NCI-H460 (cell line): Measurements from ENCODE around the gene LYPLA2. TPM values are rescaled to one million over a fixed set of nuclear protein-coding genes. Genes with fewer than 3 reads are reported as not detected.
"Not testable (repeated sequence)": the region's sequence is repeated elsewhere in the genome, so short reads cannot be mapped to it uniquely, and the experiment has no call there.

ENCODE experiments used
- DNase-seq: peaks from one replicate; pipeline ENCODE4 v3.0.0-alpha.2; 2016; ENCODE audit warnings: low read depth; ENCODE audit errors: extremely low read depth
- total RNA-seq: library from RNA; depleted of rRNA; stranded (reverse); fragments of >200 nt; shearing (Covaris generic); gene quantifications from 2 replicates; pipeline ENCODE4 v1.2.3, GENCODE V29; 2014

LYPLA2 gene
- total RNA-seq, 1 experiment from 2014 or later = 50.8 TPM

- DNase-seq = peak; percentile 64
Observed at GRCh38 chr1:23777979-23778814, 12.7 kb upstream of the LYPLA2 start, which contains the start of gene PITHD1. PITHD1 (plus strand) TSS chr1:23778418; CDS start chr1:23778516, 98 bp downstream.

GRCh38 chr1:23779826-23780371 lies 11.0 kb upstream of the LYPLA2 start:
- no peak for DNase-seq

DNA sequence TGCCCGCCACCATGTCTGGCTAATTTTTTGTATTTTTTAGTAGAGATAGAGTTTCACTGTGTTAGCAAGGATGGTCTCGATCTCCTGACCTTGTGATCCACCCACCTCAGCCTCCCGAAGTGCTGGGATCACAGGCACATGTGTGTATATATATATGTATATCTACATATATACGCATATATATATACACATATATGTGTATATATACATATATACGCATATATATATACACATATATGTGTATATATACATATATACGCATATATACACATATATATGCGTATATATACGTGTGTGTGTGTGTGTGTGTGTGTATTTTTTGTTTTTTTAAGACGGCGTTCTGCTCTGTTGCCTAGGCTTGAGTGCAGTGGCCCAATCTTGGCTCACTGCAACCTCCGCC lies 7.8 kb upstream of the LYPLA2 start:
- DNase-seq = not testable (repeated sequence)

DNA sequence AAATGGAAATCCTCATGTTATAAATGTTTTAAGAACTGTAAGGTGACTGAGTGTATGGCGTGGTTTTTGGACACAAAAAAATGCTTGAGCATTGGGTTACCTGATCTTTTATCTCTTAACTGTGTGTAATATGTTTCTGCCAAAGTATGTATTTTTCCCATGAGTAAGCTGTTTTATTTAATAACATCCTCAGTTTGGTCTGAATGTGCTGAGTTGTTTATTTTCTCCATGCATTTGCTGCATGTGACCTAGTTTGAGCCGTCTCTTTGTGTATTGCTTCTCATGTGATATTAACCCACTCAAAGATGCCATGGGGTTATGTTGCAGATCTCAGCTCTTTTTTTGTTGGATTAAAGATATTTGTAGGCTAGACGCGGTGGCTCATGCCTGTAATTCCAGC lies 6.1 kb upstream of the LYPLA2 start:
- DNase-seq = no peak

DNA sequence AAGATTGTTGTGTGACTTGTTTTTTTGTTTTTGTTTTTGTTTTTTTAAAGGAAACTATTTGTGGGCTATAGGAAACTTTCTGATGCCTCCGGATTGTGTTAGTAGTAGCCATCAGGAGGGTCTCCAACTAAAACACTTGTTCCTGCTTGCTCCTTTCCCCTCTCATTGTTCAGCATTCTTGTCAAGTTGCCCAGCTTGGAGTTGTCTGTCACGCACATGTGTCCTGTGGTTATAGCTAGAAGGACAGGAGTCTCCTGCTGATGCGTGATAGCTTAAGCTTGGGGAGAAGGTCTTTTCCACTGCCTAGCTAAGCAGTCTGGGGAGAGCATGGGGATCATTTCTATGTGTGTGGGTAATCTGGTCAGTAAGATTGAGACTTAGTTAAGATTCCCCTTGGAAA lies 3.2 kb upstream of the LYPLA2 start:
- no peak for DNase-seq

DNA sequence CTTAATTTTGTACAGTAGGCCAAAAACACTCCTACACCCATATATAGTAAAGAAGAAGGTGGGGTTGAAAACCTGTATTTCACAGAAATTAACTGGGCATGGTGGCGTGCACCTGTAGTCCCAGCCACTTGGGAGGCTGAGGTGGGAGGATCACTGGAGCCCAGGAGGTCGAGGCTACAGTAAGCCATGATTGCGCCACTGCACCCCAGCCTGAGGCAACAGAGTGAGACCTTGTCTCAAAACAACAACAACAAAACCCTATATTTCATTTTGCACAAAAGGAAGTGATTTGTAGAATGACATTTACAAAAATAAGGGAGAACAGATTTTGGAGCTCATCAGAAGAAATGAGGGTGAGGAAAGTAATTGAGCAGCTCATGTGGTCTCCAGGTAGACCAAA lies 2.2 kb upstream of the LYPLA2 start:
- no peak for DNase-seq

GRCh38 chr1:23791516-23792047 lies 637 bp downstream of the LYPLA2 start:
- DNase-seq = no peak

DNA sequence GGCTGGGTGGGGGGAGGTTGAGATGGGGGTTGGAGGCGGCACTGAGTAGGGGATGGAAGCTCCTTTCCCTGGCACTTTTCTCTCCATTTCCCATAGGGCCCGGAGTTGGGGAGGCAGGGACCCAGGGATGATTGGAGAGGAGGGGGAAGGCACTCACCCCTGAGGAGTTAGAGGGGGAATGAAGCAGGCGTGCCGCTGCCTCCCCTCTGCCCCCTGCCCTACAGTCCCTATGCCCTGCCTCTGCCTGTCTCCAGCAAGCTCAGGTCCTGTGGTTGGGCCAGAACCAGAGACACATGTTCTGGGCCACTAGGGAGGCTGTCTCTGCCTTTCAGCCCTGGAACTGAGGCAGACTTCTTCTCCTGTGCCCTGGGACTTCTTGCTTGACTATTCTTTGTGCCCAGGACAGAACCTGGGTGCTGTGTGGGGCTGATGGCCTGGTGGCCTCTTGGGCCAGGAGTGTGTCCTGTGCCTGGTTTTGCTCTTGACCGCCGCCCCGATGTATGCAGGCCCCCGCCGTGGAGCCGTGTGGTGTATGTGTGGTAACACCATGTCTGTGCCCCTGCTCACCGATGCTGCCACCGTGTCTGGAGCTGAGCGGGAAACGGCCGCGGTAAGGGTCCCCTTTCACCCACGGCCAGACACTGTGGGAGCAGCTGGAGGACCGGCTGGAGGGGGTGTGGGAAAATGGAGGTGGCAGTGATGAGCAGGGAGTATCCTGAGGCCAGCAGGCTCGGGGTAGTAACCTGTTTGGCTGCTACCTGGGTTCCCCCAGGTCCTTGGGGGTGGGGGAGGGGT lies 1.4 kb downstream of the LYPLA2 start:
- DNase-seq = no peak

- DNase-seq = no peak
Observed at GRCh38 chr1:23793018-23793781, 2.3 kb downstream of the LYPLA2 start.

GRCh38 chr1:23793861-23794731 lies 3.2 kb downstream of the LYPLA2 start:
- DNase-seq = no peak

DNA sequence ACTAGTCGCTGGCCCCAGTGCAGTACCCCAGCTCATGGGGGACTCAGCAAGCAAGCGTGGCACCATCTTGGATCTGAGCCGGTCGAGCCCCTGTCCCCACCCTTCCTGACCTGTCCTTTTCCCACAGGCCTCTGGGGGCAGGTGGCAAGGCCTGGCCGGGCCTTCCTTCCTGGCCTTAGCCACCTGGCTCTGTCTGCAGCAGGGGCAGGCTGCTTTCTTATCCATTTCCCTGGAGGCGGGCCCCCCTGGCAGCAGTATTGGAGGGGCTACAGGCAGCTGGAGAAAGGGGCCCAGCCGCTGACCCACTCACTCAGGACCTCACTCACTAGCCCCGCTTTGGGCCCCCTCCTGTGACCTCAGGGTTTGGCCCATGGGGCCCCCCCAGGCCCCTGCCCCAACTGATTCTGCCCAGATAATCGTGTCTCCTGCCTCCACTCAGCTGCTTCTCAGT lies 3.8 kb downstream of the LYPLA2 start:
- not testable (repeated sequence) for DNase-seq

GRCh38 chr1:23795676-23796465 lies 4.9 kb downstream of the LYPLA2 start:
- no peak for DNase-seq

DNA sequence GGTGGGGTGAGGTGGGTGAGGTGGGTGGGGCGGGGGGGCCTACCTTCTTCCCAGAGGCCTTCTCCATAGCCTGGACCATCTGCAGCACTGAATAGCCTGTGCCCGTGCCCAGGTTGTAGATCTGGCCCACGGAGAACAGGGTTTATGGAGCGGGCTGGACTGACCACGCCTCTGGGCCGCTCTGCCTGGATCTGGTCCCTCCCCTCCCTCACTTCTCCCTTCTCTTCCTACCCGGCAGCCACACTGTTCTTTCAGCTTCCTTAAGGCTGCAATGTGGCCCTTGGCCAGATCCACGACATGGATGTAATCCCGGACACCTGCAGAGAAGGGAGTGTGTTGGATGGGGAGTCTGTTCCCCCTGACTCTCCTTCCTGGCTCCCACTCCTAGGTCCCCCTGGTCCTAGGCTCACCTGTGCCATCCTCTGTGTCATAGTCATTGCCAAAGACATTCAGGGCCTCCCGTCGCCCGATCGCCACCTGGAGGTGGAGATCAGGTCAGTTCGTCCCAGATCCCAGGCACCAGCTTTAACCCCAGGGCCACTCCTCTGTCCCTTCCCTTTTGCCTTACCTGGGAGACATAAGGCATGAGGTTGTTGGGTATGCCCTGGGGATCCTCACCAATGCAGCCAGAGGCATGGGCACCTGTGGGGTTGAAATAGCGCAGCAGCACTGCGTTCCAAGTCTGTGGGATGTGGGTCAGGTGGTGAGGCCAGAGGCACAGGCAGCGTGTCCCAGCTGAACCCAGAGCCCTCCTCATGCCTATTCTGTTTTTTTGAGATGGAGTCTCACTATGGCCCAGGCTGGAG lies 5.7 kb downstream of the LYPLA2 start:
- no peak for DNase-seq

DNA sequence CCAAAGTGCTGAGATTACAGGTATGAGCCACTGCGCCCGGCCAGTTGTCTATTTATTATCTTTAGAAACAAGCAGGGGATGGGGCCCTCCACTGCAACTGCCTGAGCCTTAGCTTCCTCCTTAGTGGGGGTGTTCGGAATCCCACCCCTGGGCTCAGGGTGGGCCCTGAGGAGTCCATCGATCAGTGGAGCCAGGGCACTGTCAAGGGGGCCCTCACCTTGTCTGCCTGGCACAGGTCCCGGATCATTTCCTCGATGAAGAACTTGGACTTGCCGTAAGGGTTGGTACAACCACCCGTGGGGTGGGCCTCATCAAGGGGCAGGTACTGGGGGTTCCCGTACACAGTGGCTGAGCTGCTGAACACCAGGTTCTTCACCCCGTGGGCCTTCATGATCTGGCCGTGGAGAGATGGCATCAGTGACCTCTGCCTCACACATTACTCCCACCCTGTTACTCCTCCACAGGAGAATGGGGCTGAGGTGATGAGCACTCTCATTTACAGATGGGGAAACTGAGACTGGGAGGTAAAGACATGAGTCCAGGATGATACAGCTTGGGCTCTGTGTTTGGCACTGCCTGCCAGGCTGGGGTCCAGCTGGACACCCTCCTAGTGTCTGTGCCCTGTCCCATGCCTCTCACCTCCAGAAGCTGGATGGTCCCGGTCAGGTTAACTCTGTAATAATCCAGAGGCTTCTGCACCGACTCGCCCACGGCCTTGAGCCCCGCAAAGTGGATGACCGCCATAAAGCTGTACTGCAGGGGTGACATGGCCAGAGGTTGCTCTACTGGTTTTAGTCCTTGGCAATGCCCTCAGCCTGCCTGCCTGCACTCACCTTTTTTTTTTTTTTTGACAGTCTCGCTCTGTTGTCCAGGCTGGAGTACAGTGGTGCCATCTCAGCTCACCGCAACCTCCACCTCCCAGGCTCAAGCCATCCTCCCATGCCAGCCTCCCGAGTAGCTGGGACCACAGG lies 6.8 kb downstream of the LYPLA2 start:
- no peak for DNase-seq

DNA sequence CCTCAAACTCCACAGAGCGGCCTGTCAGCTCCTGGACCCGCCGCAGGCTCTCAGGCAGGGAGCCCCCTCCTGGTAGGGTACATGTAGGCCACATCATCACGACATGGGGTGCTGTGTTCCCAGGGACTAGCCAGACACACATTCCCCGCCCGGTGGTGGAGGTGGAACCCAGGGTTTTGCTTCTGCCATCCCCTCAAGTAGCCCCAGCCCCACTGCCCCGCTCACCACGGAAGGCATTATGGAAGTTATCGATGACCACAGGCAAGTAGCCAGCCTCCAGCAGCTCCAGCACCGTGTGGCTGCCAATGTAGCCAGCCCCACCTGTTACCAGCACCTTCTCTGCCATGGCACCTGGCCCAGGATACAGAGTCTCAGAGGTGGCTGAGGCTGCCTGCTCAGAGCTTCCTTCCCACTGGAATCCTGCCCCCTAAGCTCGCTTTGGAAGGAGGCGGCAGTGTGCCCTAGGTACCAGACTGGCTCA lies 7.8 kb downstream of the LYPLA2 start:
- no peak for DNase-seq

GRCh38 chr1:23799255-23799569 lies 8.3 kb downstream of the LYPLA2 start:
- DNase-seq = no peak
